Activated naive CD8-positive, alpha-beta T cell (primary cell): Measurements from ENCODE around the gene ZNF71.

ENCODE experiments used
- H3K27ac Mint-ChIP-seq: one replicate; pipeline ENCODE4 v1.8.0; 2021; ENCODE audit warnings: mixed read lengths
- H3K27me3 Mint-ChIP-seq: one replicate; pipeline ENCODE4 v1.8.0; 2021; ENCODE audit warnings: mixed read lengths
- H3K36me3 Mint-ChIP-seq: one replicate; pipeline ENCODE4 v1.8.0; 2021; ENCODE audit warnings: mixed read lengths
- H3K4me1 Mint-ChIP-seq: one replicate; pipeline ENCODE4 v1.8.0; 2021; ENCODE audit warnings: low read depth, mixed read lengths
- H3K4me3 Mint-ChIP-seq: one replicate; pipeline ENCODE4 v1.8.0; 2021; ENCODE audit warnings: mild to moderate bottlenecking, mixed read lengths
- H3K9me3 Mint-ChIP-seq: one replicate; pipeline ENCODE4 v1.8.0; 2021; ENCODE audit warnings: low read depth, mixed read lengths

Gene ZNF71

DNA sequence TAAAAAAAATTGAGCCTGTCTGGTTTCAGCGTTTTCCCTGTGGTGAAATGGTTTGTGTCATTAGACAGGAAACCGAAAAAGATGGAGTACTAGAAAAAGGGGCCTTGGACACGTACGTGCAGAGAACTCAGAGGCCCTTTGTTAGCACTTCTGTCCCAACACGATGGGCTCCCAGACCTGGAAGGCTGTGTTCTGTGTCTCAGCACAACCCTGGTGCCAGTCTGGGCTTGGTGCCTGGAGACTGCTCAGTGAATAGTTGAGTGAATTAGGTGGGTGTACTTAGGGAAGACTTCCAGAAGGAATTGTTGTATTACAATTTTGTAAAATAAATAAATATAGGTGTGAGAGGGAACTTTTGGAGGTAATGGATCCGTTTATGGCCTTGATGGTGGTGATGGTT, 8.7 kb downstream of the ZNF71 start:
- Mint-ChIP-seq H3K36me3 (peaks cover 64% of the 10 kb centered on the region), H3K4me3 (no peak overlapping the region), H3K27me3 (no peaks in the 10 kb centered on the region)

DNA sequence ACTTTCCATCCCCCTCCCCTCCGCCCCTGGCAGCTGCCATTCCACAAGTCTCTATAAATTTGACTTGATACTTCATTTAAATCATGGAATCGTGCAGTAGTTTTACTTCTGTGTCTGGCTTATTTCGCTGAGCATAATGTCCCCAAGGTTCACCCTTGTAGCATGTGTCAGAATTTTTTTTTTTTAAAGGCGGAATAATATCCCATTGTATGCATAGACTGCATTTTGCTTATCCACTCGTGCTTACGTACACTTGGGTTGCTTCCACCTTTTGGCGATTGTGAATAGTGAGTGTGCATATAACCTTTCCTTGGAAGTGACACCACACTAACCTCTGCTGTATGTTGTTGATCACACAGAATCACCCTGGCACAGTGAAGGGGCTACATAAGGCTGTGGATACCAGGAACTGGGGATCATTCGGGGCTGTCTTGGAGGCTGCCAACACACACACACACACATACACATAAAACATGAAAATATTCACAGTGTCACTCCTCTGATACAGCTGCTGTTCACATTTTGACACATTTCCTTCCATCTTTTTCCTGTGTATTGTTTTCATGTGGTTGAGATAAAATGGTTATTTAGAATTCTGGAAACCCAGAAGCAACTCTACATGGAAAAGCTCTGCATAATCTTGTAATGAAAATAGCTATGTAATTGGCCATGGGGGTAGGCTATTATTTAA, 13.3 kb downstream of the ZNF71 start:
- no peaks in the 10 kb centered on the region for H3K4me1 Mint-ChIP-seq
- H3K27me3 Mint-ChIP-seq = no peaks in the 10 kb centered on the region
- peaks cover 33% of the 10 kb centered on the region for H3K9me3 Mint-ChIP-seq
- H3K4me3 Mint-ChIP-seq = no peak overlapping the region
- peaks cover 65% of the 10 kb centered on the region for H3K36me3 Mint-ChIP-seq
- no peak overlapping the region for H3K27ac Mint-ChIP-seq

More for the DNA sequence above, 8.7 kb downstream of the ZNF71 start:
- peaks cover 1% of the 10 kb centered on the region for H3K4me1 Mint-ChIP-seq
- no peak overlapping the region for H3K27ac Mint-ChIP-seq
- H3K9me3 Mint-ChIP-seq = peaks cover 26% of the 10 kb centered on the region

DNA sequence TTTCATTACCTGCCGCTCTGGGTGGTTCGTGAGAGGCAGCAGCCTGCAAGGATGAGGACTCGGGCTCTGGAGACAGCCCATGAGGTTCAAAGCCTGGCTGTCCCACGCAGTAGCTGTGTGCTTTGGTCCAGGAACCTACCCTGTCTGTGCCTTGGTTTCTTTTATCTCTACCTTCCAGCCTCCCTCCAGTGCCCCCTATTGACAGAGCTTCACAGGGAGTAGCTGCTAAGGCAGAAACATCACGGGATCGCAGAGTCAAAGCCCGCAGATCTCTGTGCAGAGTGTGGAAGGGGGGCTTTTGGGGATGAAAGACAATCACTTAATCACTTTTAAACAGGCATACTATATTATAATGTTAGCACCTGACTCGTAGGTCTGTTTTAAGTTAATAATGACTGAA, 16.2 kb downstream of the ZNF71 start:
- Mint-ChIP-seq H3K27ac (no peak overlapping the region), H3K27me3 (no peaks in the 10 kb centered on the region), H3K4me3 (no peak overlapping the region), H3K4me1 (no peaks in the 10 kb centered on the region), H3K9me3 (peaks cover 50% of the 10 kb centered on the region), H3K36me3 (peaks cover 77% of the 10 kb centered on the region)

DNA sequence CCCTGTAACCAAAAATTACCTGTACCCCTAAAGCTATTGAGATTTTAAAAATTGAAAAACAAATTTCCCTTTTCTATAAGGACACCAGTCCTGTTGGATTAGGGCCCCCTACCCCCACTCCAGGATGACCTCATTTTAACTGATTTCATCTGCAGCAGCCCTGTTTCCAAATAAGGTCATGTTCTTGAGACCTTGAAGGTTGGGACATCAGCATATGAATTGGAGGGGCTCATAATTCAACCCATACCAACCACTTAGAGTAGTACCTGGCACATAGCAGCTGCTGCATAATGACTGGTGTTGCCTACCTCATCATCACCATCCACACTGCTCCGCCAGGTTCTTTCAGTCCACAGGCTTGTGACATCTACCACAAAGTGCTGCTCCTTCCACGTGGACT, 17.6 kb downstream of the ZNF71 start:
- Mint-ChIP-seq H3K27ac (no peak overlapping the region), H3K9me3 (peaks cover 56% of the 10 kb centered on the region), H3K4me3 (no peak overlapping the region), H3K36me3 (peaks cover 80% of the 10 kb centered on the region), H3K4me1 (no peaks in the 10 kb centered on the region), H3K27me3 (no peaks in the 10 kb centered on the region)

DNA sequence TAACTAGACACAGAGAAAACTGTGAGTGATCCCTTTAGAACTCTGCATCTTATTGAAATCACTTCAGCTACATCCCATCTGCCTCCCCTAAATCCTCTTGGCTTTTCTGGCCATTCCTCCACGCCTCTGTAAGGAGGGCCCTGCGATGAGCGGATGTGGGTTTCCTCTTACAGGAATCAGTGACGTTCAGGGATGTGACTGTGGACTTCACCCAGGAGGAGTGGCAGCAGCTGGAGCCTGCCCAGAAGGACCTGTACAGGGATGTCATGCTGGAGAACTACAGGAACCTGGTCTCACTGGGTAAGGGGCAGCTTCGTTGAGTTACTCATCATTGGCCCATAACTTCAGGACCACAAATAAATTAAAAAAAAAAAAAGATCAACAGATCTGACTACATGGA, 18.5 kb downstream of the ZNF71 start:
- Mint-ChIP-seq H3K9me3 (peaks cover 54% of the 10 kb centered on the region), H3K27me3 (no peaks in the 10 kb centered on the region), H3K4me1 (no peaks in the 10 kb centered on the region), H3K27ac (no peak overlapping the region), H3K36me3 (peaks cover 82% of the 10 kb centered on the region), H3K4me3 (no peak overlapping the region)

DNA sequence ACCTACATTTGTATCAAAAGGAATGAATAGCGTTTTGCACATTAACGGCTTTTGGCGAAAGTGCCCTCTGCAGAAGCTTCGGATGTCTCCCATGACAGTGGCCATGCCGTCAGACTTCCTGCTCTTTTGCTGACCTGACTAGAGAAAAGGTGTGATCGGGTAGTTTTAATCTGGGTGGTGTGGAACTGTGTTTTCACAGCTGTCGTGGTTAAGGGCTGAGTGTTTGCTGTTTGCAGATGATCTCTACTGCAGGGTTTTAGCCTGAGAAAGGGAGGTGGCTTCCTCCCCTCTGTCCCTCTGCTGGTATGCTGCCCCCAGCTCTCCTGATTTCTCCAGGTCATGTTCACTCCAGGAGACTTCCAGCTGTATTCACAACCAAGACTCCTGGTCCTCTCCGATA, 22.4 kb downstream of the ZNF71 start:
- Mint-ChIP-seq H3K36me3 (peaks cover 76% of the 10 kb centered on the region), H3K4me1 (no peaks in the 10 kb centered on the region), H3K27me3 (no peaks in the 10 kb centered on the region), H3K9me3 (peaks cover 31% of the 10 kb centered on the region), H3K4me3 (no peak overlapping the region), H3K27ac (no peak overlapping the region)

DNA sequence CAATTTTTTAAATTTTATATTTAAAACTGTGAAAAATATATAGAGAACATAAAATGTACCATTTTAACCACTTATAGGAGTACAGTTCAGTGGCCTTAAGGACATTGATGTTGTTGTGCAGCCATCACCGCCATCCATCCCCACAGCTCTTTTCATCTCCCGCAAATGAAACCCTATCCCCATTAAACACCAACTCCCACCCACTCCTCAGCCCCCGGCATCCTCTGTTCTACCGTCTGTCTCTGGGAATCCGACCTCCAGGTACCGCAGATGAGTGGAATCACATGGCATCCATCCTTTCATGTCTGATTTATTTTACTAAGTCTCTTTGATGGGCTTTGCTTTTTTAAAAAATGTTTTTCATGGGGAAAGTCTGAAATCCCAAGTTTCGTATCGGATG, 24.0 kb downstream of the ZNF71 start:
- peaks cover 70% of the 10 kb centered on the region for H3K36me3 Mint-ChIP-seq
- H3K9me3 Mint-ChIP-seq = peaks cover 19% of the 10 kb centered on the region
- H3K4me3 Mint-ChIP-seq = no peak overlapping the region

DNA sequence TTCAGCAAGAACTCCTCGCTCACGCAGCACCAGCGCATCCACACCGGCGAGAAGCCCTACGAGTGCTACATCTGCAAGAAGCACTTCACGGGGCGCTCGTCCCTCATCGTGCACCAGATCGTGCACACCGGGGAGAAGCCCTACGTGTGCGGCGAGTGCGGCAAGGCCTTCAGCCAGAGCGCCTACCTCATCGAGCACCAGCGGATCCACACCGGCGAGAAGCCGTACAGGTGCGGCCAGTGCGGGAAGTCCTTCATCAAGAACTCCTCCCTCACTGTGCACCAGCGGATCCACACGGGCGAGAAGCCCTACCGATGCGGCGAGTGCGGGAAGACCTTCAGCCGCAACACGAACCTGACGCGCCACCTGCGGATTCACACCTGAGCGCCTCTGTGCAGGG, 27.3 kb downstream of the ZNF71 start:
- no peaks in the 10 kb centered on the region for H3K4me1 Mint-ChIP-seq
- H3K36me3 Mint-ChIP-seq = peaks cover 49% of the 10 kb centered on the region
- no peaks in the 10 kb centered on the region for H3K27me3 Mint-ChIP-seq
- H3K4me3 Mint-ChIP-seq = no peak overlapping the region
- H3K9me3 Mint-ChIP-seq = peaks cover 12% of the 10 kb centered on the region
- no peak overlapping the region for H3K27ac Mint-ChIP-seq

More for the DNA sequence above, 24.0 kb downstream of the ZNF71 start:
- Mint-ChIP-seq H3K4me1 (no peaks in the 10 kb centered on the region), H3K27me3 (no peaks in the 10 kb centered on the region), H3K27ac (no peak overlapping the region)

DNA sequence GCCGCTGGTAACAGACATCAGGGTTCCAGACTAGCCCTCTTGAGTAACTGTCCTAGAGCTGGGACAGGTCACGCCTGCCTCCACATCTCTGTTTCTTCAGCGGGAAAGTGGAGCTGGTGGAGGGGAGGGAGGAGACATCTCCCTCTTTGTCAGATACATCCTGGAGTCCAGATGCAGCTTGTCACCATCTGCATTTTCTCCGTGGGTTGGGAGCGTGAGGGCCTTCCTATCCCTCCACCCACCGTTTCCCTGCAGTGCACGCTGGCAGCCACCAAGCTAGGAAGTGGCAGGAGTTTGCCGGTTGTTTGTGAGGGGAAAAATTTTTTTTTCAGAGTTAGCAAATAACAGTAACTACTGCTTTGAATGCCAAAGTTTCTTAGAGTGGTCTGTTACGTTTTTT, 27.9 kb downstream of the ZNF71 start:
- peaks cover 9% of the 10 kb centered on the region for H3K9me3 Mint-ChIP-seq
- H3K4me1 Mint-ChIP-seq = no peaks in the 10 kb centered on the region
- peaks cover 42% of the 10 kb centered on the region for H3K36me3 Mint-ChIP-seq
- H3K27me3 Mint-ChIP-seq = no peaks in the 10 kb centered on the region
- H3K4me3 Mint-ChIP-seq = no peak overlapping the region
- no peak overlapping the region for H3K27ac Mint-ChIP-seq

DNA sequence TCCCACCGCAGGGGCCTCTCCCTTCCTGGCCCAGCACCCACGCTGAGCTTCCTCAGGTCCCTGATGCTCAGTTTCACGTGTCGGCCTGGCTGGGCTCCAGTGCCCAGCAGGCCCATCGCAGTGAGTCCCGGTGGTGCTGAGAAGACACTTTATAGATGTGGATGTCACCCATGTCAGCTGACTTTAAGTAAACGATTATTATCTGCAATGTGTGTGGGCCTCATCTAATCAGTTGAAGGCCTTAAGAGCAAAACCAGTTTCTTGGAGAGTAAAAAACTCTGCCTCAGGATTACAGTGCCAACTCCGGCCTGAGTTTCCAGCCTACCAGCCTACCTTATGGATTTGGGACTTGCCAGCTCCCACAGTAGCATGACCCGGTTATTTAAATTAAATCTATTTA, 30.6 kb downstream of the ZNF71 start:
- H3K4me3 Mint-ChIP-seq = no peak overlapping the region
- no peaks in the 10 kb centered on the region for H3K27me3 Mint-ChIP-seq
- H3K4me1 Mint-ChIP-seq = no peaks in the 10 kb centered on the region
- H3K36me3 Mint-ChIP-seq = peaks cover 28% of the 10 kb centered on the region
- no peak overlapping the region for H3K27ac Mint-ChIP-seq
- H3K9me3 Mint-ChIP-seq = peaks cover 9% of the 10 kb centered on the region

DNA sequence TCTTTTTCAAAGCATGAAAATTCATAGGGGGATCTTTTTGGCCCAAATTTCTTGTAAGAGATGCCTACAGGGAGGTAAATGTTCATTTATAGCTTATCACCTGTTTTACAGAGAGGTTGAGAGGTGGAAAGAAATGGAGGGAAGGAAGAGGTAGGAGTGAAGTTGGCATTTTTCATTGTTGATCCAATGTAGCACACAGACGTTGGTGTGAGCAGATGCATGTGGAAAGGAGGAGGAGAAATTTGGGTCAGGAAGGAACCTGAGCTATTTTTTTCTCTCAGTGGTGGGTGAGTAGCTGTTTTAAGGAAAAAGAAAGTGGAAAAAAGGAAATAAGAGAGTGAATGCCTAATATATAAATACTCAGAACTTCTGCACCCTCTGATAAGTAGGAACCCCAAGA, 37.9 kb downstream of the ZNF71 start:
- Mint-ChIP-seq H3K4me1 (no peaks in the 10 kb centered on the region), H3K4me3 (no peak overlapping the region), H3K36me3 (peaks cover 20% of the 10 kb centered on the region), H3K27ac (no peak overlapping the region), H3K27me3 (no peaks in the 10 kb centered on the region), H3K9me3 (peaks cover 35% of the 10 kb centered on the region)

DNA sequence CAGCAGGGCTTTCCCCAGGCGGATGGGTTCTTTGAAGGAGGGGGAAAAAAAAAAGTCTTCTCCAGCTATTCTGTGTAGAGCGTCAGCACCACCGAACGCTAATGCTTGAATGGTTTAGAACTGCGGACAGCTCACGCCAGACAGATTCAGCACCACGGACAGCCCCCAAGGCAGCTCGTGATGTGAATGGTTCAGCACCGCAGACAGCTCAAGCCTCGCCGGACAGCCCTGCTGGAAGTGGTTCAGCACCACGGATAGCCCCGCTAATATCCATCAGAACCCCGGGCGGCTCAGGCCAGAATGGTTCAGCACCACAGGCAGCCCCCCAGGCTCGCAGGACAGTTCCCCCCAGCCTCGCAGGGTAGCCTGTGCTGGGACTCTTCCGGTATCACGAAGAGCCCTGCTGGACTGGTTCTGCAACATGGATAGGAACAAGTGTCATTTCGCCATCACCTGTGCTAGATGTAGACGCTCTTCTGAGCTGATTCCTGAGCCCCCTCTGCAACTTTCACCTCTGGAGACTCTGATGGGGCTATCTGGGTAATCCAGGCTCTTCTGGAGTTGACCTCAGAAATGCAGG, 43.0 kb downstream of the ZNF71 start:
- H3K4me1 Mint-ChIP-seq = no peaks in the 10 kb centered on the region
- peaks cover 18% of the 10 kb centered on the region for H3K36me3 Mint-ChIP-seq
- peaks cover 47% of the 10 kb centered on the region for H3K9me3 Mint-ChIP-seq
- no peak overlapping the region for H3K4me3 Mint-ChIP-seq
- H3K27me3 Mint-ChIP-seq = peaks cover 14% of the 10 kb centered on the region
- no peak overlapping the region for H3K27ac Mint-ChIP-seq

DNA sequence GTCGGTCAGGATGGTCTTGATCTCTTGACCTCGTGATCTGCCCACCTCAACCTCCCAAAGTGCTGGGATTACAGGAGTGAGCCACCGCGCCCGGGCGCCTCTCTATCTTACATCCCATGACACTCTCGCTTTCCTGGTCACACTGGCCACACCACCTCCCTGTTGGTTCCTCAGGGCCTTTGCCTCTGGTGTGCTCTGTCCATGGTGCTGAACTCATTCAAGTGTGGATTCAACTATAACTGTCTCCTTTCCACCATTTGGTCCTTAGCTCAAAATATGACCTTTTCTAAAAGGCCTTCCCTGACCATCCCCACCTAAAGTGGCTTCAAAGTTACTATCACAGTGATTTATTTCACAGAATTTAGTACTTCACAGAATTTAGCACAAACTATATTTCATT, 44.1 kb downstream of the ZNF71 start:
- Mint-ChIP-seq H3K36me3 (peaks cover 23% of the 10 kb centered on the region), H3K27me3 (peaks cover 23% of the 10 kb centered on the region), H3K4me3 (no peak overlapping the region), H3K4me1 (no peaks in the 10 kb centered on the region), H3K27ac (no peak overlapping the region), H3K9me3 (peaks cover 41% of the 10 kb centered on the region)

DNA sequence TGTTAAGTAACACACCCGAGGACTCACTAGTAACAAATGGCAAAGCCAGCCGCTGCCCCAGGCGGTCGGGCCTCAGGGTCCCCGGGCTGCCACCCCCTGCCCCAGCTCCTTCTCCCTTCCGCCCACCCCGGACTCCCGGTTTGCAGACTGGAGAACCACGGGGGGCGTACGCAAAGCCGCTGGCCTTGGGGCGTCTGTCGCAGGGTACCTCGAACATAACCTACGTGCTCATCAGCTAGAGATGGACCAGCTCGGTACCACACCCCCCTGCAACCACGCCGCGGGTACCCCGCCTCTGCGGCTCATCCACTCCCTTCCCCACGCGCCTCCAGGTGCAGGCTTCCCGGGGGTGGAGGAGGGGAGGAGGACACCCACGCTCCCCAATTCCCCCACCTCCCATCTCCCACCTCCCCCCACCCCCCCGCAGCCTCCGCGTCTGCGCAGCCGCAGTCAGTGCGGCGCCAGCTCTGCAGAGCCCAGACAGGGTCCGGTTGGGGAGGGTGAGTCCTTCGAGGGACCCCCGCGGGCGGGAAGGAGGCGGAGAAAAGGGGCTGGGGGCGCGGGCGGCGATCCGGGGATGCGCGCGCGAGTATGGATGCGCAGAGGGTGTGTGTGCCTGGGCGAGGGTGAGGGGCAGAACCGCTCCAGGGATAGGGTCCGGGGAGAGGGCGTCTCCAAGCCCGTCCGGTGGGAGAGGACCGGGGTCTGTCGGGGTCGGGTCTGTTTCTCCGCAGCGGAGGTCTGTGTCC, 47.8 kb downstream of the ZNF71 start, which contains the start of gene SMIM17:
SMIM17 (plus strand) TSS at position 449 of the 749 bp plus-strand sequence. CDS start 2,509 bp downstream, outside the sequence.
- H3K27ac Mint-ChIP-seq = no peak within 1 kb of the TSS
- H3K27me3 Mint-ChIP-seq = peaks cover 31% of the 10 kb centered on the region
- H3K9me3 Mint-ChIP-seq = peaks cover 46% of the 10 kb centered on the region
- H3K4me1 Mint-ChIP-seq = no peaks in the 10 kb centered on the region
- no peak within 1 kb of the TSS for H3K4me3 Mint-ChIP-seq
- H3K36me3 Mint-ChIP-seq = peaks cover 31% of the 10 kb centered on the region

DNA sequence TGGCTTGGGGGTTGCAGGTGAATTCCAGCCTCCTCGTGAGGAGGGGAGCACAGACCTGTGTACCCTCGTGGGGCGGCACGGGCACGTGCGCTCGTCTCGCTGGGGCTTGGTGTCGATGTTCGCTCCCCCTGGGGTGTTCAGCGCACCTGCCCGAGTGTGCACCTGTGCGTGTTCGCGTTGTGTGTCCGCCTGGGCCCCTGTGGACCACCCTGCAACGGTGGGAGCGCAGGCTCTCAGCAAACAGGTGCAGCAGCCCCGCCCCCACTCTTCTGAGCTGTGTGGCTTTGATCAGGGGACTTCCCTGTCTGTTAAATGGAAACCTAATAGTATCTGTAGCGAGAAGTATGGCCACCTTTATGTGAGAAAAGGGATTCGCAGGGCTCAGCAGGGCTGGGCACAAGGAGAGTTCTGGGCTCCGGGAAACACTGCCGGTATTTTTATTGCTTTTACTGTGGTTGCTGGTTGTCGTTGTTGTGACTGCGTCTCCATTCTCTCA, 48.4 kb downstream of the ZNF71 start:
- Mint-ChIP-seq H3K36me3 (peaks cover 34% of the 10 kb centered on the region), H3K4me3 (no peak overlapping the region), H3K27me3 (peaks cover 31% of the 10 kb centered on the region), H3K27ac (no peak overlapping the region), H3K9me3 (peaks cover 50% of the 10 kb centered on the region), H3K4me1 (no peaks in the 10 kb centered on the region)
